GM03348 (cell line): ENCODE results near the gene CTPS1.

Source experiments
- DNase-seq: peaks from one replicate; pipeline ENCODE4 v3.0.0; 2012; ENCODE audit warnings: low spot score

CTPS1 gene

DNA sequence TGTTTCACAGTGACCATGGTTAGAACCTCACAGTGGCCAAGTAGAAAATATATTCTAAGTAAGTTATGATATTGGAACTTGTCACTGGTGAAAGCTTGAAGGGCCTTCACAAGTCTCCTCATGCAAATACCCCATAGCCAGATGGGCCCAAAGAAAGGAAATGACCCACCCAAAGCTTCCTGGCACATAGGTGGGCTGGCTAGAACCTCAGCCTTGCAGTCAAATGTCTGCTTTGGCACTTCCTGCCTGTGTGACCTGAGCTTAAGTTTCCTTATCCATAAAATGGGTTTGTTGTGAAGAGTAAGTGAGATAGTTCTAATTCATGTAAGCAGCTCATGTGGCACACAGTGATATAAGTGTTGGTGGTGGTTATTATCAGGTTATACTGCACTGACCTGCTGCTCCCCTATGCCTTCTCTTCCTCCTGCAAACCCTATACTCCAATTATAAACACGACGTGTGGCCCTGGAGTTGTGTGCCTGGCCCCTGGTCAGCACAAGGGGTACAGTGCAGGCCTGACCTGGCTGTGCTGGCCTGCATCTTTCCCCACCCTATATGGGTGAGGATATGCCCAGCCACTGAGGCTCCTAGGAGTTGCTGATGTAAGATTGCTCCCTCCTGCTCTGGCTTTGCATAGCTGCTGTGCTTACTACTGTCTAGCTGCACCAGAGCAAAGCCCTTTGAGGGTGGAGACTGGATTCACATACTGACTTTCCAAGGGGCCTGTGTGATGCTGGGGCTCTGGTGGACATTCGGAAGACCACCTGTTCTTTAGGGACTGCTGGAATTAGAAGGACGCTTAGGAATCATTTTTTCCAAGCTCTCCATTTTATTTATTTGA lies 46.7 kb downstream of the CTPS1 start:
- no peak for DNase-seq

DNA sequence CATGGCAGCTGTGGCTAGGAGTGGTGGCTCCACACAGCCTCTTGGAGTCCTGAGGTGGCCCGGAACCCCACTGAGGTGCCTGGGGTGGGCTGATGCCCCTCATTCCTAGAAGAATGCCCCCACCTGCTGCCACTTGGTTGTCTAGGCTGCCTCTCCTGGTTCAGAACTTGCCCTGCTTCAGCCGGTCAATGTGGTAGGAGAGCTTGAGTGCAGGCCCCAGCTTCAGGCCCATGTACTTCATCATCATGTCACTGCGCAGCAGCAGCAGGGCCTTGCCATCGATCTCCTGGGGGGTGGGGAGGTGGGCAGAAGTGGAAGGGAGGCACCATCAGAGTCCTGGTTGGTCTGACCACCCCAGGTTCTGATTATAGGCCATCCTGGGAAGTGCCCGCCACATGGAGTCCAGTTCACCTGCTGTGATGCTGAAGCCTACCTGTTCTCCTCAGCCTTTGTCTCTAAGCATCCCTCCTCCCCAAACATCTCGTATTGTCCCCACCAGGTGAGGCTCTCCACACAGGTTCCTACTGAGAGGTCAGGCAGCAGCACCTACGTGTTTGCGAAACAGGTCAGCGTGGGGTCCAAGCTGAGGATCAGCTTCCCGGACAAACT lies 48.6 kb downstream of the CTPS1 start:
- no peak for DNase-seq

- DNase-seq = no peak
Observed at GRCh38 chr1:41030872-41031616, 51.5 kb downstream of the CTPS1 start.

- no peak for DNase-seq
Observed at GRCh38 chr1:41032147-41032546, 52.7 kb downstream of the CTPS1 start.

DNA sequence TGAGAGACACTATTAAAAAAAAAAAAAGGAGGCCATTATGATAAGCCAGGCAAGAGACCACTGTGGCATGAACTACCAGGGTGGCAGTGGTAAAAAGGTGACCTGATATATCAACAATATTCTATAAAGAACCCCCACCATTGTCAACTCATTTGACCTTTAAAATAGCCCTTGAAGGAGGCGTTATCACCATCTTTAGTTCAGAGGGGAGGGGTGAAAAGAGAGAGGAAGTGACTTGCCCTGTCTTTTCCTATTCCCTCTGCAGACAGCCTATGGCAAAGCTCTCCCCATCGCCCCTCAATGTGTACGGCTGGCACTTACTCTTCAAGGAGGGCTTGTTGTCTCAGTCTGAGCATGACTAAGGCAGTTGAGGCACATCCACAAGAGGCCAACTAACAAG lies 53.8 kb downstream of the CTPS1 start:
- no peak for DNase-seq

DNA sequence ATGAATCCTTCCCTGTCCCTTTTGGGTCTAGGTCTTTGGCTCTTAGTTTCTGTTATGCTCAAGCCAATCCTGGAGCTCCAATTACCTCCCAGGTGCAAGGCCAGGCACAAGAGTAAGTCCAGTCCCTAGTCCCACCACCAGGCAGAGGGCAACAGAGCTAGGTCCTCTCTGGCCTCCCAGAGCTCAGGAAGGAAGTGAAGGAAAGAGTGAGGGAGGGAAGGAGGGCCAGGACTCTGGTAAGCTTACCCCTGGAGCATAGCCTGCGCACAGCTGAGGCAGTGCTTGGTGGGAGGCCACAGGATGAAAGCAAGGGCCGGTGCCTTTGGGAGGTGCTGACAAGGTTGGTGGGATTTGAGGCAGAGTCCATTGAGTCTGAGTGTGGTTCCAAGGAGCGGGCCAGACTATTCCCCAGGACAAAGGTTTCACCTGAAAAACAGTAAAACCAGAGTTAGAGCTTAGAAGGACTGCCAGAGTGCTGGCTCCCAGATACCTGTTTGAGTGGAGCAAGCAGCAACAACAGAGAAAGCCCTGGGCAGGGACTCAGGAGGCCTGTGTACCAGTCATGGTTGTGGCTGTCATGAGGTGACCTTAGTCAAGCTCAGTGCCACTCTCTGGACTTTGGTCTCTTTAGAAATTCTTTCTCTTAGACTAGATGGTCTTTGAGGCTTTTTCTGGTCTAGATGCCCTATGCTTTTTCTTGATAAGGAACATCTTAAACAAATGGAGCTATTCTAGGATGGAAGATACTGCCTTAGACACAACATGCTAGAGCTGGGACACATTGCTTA lies 57.8 kb downstream of the CTPS1 start:
- no peak for DNase-seq

DNA sequence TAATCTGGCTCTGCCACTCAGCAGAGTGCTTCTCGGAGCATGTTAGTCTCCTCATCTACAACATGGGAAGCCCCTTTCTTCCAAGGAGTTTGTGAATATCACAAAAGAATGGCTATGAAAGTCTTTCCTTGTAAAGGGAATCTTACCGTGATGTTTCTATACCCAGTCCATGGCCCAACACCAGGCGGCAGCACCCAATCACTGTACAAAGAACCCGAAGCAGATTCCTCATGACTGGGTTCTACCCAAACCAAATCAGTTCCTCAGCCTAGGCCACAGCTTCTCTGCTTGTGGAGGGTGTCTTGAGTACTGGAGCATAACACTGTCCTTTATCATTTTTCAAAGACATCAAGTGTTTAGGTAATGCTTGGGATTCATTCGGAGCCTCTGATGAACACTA lies 58.6 kb downstream of the CTPS1 start:
- no peak for DNase-seq

DNA sequence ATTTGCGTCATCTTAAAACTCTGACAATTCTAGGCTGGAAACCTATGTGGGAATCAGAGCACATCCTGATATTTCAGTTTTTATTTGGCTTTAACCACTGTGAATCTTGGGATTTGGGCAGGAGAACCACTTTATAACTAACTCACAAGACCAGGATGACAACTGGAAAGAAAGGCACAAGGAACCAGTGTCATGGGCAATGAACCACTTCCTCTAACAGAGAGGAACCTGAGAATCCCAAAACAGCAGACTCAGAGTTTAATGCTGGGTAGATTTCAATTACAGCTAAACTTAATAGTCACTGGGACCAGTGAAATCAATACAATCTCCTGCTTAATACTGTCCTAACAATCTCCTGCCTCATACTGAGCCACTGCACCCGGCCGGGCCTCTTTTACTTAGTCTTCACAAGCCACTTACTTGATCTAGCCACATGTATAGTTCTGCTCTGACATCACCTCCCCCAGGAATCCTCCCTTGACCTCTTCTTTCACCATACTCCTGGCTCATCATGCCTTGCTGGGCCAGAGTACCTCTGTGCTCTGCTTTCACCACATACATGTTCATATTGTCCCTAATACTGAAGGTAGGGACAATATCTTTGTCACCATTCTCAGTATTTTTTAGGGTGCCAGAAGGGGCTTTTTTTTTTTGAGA lies 62.2 kb downstream of the CTPS1 start:
- DNase-seq = no peak

DNA sequence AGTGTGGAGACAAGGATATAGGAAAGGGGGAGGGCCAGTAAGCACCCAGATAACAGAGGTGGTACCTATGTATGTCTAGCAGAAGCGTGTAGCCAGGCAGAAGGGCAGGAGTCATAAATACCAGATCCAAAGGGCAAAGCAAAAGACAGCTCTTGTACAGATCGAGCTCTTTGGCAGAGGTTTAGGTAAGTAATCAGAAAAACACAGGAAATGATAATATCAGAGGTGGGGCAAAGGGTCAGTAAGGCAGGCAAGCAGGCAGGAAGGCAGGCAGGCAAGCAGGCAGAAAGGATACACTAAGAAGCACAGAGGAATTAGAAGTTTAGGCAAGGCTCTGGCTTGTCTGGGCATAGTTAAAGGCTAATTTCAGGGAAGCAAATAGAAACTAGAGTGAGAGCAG lies 64.7 kb downstream of the CTPS1 start:
- no peak for DNase-seq

- peak; percentile 79 for DNase-seq
Observed at GRCh38 chr1:41045740-41046139, 66.2 kb downstream of the CTPS1 start.

- no peak for DNase-seq
Observed at GRCh38 chr1:41046347-41046775, 66.9 kb downstream of the CTPS1 start.

DNA sequence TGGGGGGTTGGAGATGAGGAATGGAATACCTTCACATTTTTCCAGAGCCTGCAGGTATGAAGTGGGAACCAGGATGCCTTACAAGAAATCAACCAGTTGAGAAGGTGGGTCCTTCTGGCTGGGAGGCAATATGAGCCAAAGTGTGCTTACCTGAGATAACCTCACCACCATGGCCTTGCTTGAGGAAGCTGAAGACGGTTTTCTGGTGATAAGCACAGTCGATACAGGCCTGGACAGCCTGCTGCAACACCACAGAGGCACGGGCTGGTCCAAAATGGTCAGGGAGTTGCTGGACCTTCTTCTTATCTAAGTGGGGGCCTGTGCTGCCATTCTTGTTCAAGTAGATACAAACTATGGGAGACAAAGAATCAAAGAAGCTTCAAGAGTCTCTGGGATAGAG lies 69.0 kb downstream of the CTPS1 start:
- DNase-seq = no peak

DNA sequence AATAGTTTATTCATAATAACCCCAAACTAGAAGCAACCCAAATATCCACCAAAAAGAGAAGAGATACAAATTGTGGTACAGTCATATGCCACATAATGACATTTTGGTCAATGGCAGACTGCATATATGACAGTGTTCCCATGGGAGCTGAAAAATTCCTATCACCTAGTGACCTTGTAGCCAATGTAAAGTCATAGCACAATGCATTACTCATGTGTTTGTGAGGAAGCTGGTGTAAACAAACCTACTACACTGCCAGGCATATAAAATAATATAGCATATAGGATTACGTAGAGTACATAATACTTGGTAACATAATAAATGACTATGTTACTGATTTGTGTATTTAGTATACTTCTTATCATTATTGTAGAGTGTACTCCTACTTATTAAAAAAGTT lies 71.5 kb downstream of the CTPS1 start:
- no peak for DNase-seq

GRCh38 chr1:41053316-41053715 lies 73.8 kb downstream of the CTPS1 start:
- no peak for DNase-seq

DNA sequence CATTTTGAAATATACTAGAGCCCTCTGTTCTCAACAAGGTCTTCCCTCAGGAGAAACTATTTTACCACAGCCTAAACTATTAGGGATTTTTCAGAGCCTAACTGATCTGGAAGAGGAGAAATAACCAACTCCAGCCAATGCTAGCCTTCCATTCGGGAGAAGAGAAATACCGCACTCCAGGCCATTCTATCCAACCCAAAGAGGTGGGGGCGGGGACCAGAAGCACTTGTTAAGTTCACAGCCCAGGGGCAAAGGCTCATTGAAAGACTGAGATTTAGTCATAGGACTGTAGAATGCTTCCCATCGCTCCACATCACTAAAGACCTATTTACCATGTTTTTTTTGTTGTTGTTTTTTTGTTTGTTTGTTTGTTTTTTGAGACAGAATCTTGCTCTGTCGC lies 77.4 kb downstream of the CTPS1 start:
- DNase-seq = no peak
